MM.1S (cell line): ENCODE results near the gene ANKS1B.
"Not testable (repeated sequence)": the region's sequence is repeated elsewhere in the genome, so short reads cannot be mapped to it uniquely, and the experiment has no call there.

Experiments used
- DNase-seq: peaks from one replicate; pipeline ENCODE4 v3.0.0-alpha.2; 2015
- H2AFZ ChIP-seq: fragments of 300-600 bp; sonication (generic); 2 replicates; pipeline ENCODE4 v1.6.0; 2016; ENCODE audit warnings: antibody characterized with exemption, low read length
- H3F3A ChIP-seq: fragments of 300-600 bp; sonication (generic); 2 replicates; pipeline ENCODE4 v1.6.1; 2016; ENCODE audit warnings: mild to moderate bottlenecking, antibody characterized with exemption, low read length, moderate library complexity, mixed read lengths; ENCODE audit not compliant: insufficient read depth
- H3K27ac ChIP-seq: fragments of 300-600 bp; sonication (generic); 2 replicates; pipeline ENCODE4 v1.5.1; 2016; ENCODE audit warnings: mild to moderate bottlenecking, low read length
- H3K27me3 ChIP-seq: fragments of 300-600 bp; sonication (generic); replicated peaks from 2 replicates; pipeline ENCODE4 v1.6.0; 2016; ENCODE audit warnings: low read length; ENCODE audit not compliant: insufficient read depth
- H3K36me3 ChIP-seq: fragments of 300-600 bp; sonication (generic); replicated peaks from 2 replicates; pipeline ENCODE4 v1.6.1; 2016; ENCODE audit warnings: mild to moderate bottlenecking, low read length, mixed read lengths; ENCODE audit not compliant: insufficient read depth
- H3K4me1 ChIP-seq: fragments of 300-600 bp; sonication (generic); 2 replicates; pipeline ENCODE4 v1.6.1; 2016; ENCODE audit warnings: low read length, mixed read lengths
- H3K4me2 ChIP-seq: fragments of 300-600 bp; sonication (generic); 2 replicates; pipeline ENCODE4 v1.6.0; 2016; ENCODE audit warnings: low read depth, low read length
- H3K4me3 ChIP-seq: fragments of 300-600 bp; sonication (generic); 2 replicates; pipeline ENCODE4 v1.5.1; 2016; ENCODE audit warnings: low read length, mixed read lengths
- H3K79me2 ChIP-seq: fragments of 300-600 bp; sonication (generic); 2 replicates; pipeline ENCODE4 v1.6.1; 2016; ENCODE audit warnings: mixed run types, low read length, mixed read lengths
- H3K9ac ChIP-seq: fragments of 300-600 bp; sonication (generic); 2 replicates; pipeline ENCODE4 v1.6.1; 2016; ENCODE audit warnings: low read length, mixed read lengths
- H3K9me2 ChIP-seq: fragments of 300-600 bp; sonication (generic); replicated peaks from 2 replicates; pipeline ENCODE4 v1.6.1; 2016; ENCODE audit warnings: mild to moderate bottlenecking, low read length, mixed read lengths; ENCODE audit not compliant: insufficient read depth
- H3K9me3 ChIP-seq: fragments of 300-600 bp; sonication (generic); replicated peaks from 2 replicates; pipeline ENCODE4 v1.6.1; 2016; ENCODE audit warnings: mild to moderate bottlenecking, low read length, mixed read lengths; ENCODE audit not compliant: insufficient read depth
- H4K20me1 ChIP-seq: fragments of 300-600 bp; sonication (generic); 2 replicates; pipeline ENCODE4 v1.6.1; 2016; ENCODE audit warnings: mild to moderate bottlenecking, low read length, moderate library complexity, mixed read lengths; ENCODE audit not compliant: insufficient read depth
- EZH2 ChIP-seq: fragments of 300-600 bp; sonication (generic); optimal IDR thresholded peaks from 2 replicates; pipeline ENCODE3; 2017; ENCODE audit warnings: low read depth, mild to moderate bottlenecking, antibody characterized with exemption, low read length, mixed read lengths
- EZH2phosphoT487 ChIP-seq: fragments of 300-600 bp; sonication (generic); IDR thresholded peaks from 2 replicates; pipeline ENCODE4 v1.6.1; 2018; ENCODE audit warnings: antibody characterized with exemption, low read length
- TF ChIP-seq, protein P1 (sequence below): fragments of 300-600 bp; sonication (generic); IDR thresholded peaks from 2 replicates; pipeline ENCODE4 v1.5.1; 2016; ENCODE audit warnings: antibody characterized with exemption, low read length, mixed read lengths

The ANKS1B gene

DNA sequence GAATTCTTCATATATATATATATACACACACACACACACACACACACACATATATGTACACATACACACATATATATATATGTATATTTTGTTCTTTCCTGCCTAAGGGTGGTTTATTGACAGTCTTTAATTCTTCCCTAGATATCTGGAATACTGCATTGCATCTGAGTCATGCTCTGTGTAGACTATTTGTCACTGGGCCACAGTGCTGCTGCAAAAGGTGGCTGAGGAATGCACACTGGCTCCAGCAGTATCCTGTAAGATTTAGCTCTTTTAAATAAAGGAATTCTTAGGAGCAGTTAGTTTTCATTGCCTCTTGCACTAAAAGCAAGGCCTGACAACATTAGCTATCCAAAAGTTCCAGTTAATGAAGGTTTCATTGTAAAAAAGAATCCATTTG, 1138.8 kb downstream of the ANKS1B start:
- H3F3A ChIP-seq, result no peaks in the 10 kb centered on the region
- no peak overlapping the region for H3K9ac ChIP-seq
- H3K9me2 ChIP-seq, result no peaks in the 10 kb centered on the region
- no peak for DNase-seq
- H3K27me3 ChIP-seq, result no peaks in the 10 kb centered on the region
- H3K4me2 ChIP-seq, result no peak overlapping the region
- H3K4me1 ChIP-seq, result no peaks in the 10 kb centered on the region
- H3K79me2 ChIP-seq, result no peaks in the 10 kb centered on the region
- H4K20me1 ChIP-seq, result no peaks in the 10 kb centered on the region
- no peak for TF ChIP-seq EZH2phosphoT487
- TF ChIP-seq, protein P1, sequence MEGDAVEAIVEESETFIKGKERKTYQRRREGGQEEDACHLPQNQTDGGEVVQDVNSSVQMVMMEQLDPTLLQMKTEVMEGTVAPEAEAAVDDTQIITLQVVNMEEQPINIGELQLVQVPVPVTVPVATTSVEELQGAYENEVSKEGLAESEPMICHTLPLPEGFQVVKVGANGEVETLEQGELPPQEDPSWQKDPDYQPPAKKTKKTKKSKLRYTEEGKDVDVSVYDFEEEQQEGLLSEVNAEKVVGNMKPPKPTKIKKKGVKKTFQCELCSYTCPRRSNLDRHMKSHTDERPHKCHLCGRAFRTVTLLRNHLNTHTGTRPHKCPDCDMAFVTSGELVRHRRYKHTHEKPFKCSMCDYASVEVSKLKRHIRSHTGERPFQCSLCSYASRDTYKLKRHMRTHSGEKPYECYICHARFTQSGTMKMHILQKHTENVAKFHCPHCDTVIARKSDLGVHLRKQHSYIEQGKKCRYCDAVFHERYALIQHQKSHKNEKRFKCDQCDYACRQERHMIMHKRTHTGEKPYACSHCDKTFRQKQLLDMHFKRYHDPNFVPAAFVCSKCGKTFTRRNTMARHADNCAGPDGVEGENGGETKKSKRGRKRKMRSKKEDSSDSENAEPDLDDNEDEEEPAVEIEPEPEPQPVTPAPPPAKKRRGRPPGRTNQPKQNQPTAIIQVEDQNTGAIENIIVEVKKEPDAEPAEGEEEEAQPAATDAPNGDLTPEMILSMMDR, result no peak
- no peak for TF ChIP-seq EZH2
- H2AFZ ChIP-seq, result no peak overlapping the region
- H3K36me3 ChIP-seq, result no peaks in the 10 kb centered on the region
- H3K9me3 ChIP-seq, result no peaks in the 10 kb centered on the region
- no peak overlapping the region for H3K27ac ChIP-seq
- no peak overlapping the region for H3K4me3 ChIP-seq

DNA sequence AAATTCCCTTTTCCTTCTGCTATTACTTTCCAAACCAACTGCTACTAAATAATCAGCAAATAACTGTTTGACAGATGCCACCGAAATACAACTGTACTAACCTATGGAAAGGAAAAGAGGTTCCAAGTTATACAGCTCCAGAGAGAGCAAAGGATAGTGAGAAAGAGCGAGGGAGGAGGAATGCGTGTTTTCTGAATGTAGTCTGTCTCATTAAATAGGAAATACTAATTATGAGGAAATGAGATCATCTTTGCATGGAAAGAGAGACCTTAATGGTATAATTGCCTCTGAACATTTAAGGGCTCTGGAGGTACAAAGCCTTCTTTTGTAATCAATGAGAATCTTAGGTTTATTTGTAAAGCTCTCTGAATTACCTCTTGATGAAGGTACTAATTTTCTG, 1144.4 kb downstream of the ANKS1B start:
- Histone ChIP-seq H3K4me3 (no peak overlapping the region), H3K79me2 (no peaks in the 10 kb centered on the region)

DNA sequence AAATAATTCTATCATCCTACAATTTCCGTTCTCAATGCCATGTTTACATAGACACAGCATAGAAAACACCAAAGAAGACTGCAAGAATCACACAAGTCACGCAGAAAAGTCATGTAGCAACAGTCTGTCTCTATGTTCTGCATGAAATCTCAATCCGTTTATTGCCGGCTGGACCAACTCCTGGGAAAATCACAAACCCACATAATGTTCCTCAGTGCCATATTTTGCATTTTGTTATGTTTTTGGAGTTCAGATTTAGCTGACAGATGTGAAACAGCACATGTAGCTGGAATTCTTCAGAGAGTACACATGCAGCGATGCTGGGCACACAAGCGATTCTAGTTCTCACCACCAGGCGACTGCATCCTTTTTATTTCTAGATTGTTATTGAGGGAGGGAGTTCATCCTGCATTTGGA, 1146.5 kb downstream of the ANKS1B start:
- Histone ChIP-seq H3K36me3 (no peaks in the 10 kb centered on the region), H3K27ac (no peak overlapping the region), H4K20me1 (no peaks in the 10 kb centered on the region), H3K4me2 (no peak overlapping the region), H3K4me1 (no peaks in the 10 kb centered on the region), H3K9me3 (no peaks in the 10 kb centered on the region), H2AFZ (no peak overlapping the region), H3K4me3 (no peak overlapping the region), H3K9me2 (no peaks in the 10 kb centered on the region), H3K9ac (no peak overlapping the region), H3F3A (no peaks in the 10 kb centered on the region), H3K27me3 (no peaks in the 10 kb centered on the region), H3K79me2 (no peaks in the 10 kb centered on the region)
- no peak for DNase-seq
- TF ChIP-seq, protein P1, result no peak
- TF ChIP-seq EZH2 (no peak), EZH2phosphoT487 (no peak)

More for the DNA sequence above, 1144.4 kb downstream of the ANKS1B start:
- no peaks in the 10 kb centered on the region for H3K36me3 ChIP-seq
- no peak for DNase-seq
- H3K9me3 ChIP-seq, result no peaks in the 10 kb centered on the region
- TF ChIP-seq EZH2 (no peak), EZH2phosphoT487 (no peak)
- TF ChIP-seq, protein P1, result no peak
- H3K27me3 ChIP-seq, result no peaks in the 10 kb centered on the region
- no peak overlapping the region for H3K9ac ChIP-seq
- H3K27ac ChIP-seq, result no peak overlapping the region
- H4K20me1 ChIP-seq, result no peaks in the 10 kb centered on the region
- H3K4me2 ChIP-seq, result no peak overlapping the region
- H2AFZ ChIP-seq, result no peak overlapping the region
- no peaks in the 10 kb centered on the region for H3F3A ChIP-seq
- H3K9me2 ChIP-seq, result no peaks in the 10 kb centered on the region
- H3K4me1 ChIP-seq, result no peaks in the 10 kb centered on the region

DNA sequence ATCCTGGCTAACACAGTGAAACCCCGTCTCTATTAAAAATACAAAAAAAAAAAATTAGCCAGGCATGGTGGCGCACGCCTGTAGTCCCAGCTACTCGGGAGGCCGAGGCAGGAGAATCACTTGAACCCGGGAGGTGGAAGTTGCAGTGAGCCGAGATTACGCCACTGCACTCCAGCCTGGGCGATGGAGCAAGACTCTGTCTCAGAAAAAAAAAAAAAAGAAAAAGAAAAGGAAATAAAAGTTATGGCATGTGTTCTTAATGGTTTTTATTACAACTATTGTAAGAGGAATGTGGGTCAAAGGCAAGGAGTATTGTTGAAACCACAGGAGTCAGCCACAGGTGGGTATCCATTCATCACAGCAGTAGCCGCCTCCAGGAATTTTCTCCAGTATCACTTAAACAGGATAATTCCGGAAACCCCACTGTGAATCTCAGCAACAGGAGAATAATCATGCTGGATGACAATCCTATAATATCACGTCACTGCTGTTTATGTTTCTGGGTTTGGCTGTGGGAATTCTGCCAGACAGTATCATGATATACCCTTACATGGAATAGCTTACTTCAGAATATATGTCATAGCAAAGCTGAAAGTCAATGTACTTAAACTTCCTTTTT, 1147.5 kb downstream of the ANKS1B start:
- H4K20me1 ChIP-seq, H3K27me3 ChIP-seq, H3K9me2 ChIP-seq, H3K4me1 ChIP-seq, H2AFZ ChIP-seq, H3K36me3 ChIP-seq, H3K4me2 ChIP-seq, H3K4me3 ChIP-seq, H3F3A ChIP-seq, DNase-seq, H3K79me2 ChIP-seq, H3K9me3 ChIP-seq, H3K27ac ChIP-seq, H3K9ac ChIP-seq: not testable (repeated sequence)
